GM12872 (cell line): Measurements from ENCODE around the gene ASCL3.

Source experiments
- TF ChIP-seq, protein P1 (sequence below): IDR thresholded peaks from 3 replicates; pipeline ENCODE4 v1.5.1; 2011; ENCODE audit warnings: low read depth, mild to moderate bottlenecking, low read length, moderate library complexity; ENCODE audit not compliant: insufficient read depth

Gene ASCL3

DNA sequence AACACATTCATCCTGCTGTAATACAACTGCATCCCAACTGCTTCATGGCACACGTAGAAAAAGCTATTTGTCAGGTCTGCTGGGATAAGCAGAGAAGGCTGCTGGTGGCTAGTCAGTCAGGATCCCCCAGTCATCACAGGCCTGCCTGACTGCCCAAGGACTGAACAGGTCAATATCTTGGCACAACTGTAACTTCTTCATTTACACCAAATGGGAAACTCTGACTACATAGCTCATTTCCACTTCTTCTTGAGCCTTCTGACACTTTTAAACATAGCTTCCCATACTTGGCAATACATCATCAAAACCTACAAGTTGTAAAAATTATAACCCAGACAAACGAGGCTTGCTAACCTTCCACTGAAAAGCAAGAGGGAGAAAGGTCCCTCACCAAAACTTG, 18.6 kb upstream of the ASCL3 start:
- TF ChIP-seq, protein P1, sequence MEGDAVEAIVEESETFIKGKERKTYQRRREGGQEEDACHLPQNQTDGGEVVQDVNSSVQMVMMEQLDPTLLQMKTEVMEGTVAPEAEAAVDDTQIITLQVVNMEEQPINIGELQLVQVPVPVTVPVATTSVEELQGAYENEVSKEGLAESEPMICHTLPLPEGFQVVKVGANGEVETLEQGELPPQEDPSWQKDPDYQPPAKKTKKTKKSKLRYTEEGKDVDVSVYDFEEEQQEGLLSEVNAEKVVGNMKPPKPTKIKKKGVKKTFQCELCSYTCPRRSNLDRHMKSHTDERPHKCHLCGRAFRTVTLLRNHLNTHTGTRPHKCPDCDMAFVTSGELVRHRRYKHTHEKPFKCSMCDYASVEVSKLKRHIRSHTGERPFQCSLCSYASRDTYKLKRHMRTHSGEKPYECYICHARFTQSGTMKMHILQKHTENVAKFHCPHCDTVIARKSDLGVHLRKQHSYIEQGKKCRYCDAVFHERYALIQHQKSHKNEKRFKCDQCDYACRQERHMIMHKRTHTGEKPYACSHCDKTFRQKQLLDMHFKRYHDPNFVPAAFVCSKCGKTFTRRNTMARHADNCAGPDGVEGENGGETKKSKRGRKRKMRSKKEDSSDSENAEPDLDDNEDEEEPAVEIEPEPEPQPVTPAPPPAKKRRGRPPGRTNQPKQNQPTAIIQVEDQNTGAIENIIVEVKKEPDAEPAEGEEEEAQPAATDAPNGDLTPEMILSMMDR = no peak

DNA sequence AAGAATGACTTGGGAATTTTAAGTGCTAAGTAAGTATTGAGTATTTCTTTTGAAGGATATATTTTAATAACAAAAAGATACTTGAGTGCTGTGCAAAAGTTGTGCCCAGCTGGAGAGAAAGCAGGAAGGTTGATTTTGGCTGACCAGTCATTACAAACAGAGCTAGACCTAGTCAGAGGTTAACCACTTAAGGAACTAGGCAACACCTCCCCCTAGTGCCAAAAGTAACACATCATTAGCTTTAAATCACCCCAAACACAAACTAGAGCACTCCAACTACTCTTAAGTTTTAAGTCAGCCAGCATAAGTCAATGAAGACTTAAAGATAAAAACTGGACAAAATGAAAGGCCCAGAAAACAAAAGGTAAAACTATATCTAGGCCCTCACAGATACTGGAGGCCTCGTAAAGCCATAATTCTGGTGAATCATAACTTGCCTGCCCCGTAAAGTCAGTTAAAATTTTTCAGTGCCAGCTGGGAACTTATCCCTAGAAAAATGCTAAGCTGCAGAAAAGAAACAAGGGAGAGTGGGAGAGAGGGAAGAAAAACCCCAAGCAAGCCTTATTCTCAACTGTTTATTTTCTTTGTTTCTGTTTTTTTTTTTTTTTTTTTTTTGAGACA, 16.8 kb upstream of the ASCL3 start:
- TF ChIP-seq, protein P1 = peak; percentile 76

DNA sequence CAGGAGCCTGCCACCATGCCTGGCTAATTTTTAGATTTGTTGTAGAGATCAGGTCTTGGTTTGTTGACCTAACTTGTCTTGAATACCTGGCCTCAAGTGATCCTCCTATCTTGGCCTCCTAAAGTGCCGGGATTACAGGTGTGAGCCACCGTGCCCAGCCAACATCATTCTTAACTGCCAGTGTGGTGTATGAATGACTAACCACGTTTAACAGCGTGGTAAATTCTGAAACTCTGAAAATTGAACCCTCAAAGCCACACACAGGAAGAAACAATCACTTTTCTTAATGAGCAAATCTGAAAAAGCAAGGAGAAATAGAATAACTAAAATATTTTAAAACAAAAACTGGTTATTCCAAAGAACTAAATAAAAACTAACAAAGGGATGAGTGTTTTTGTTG, 14.0 kb upstream of the ASCL3 start:
- TF ChIP-seq, protein P1 = no peak

DNA sequence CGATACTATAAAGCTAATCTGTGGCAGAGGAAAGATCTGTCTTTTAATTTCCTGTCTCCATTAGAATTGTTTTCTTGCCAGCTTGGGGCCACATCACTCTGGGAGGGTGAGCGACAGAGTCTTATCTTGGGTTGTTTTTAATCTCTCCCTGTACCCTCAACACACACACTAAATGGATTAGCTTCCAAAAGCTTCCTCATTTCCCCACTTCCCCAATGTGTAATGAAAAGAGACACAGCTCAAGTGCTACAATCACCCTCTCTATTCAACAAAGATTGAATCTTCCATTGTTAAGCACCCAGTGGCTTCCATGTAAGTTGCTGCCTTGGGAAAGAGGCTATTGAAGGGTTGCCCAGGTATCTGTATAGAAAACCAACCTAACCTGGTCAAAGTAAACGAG, 6.1 kb upstream of the ASCL3 start:
- TF ChIP-seq, protein P1 = no peak

DNA sequence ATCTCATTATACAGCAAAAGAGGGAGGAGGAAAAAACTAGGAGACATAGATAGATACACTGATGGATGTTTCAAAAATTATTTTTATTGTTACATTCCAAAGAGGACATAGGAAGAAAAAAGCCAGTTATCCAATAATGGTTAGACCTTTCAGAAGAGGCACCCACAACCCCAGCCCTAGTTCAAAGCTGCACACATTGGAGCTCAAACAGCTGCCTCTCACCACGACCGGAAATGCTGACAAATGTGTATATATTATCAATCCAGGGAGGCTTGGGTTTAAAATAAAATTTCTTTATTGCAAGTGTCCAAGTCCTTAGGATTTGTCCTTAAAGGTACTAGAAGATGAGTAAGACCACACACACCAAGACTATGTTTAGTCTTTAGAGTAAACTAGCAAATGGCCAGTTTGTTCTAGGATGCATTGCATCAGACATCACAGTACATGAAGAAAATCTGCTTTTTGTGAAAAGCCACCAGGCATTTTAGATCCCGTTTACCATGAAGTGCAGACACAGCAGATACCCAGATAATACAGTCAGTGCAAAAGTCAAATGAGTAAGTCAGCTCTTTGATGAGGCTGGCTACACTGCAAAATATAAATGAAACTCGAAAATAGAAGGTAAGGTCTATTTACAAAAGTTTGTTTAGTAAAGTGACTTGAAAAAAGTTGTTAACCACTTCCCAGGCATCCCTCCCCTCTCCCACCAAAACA, 4.6 kb upstream of the ASCL3 start:
- TF ChIP-seq, protein P1 = no peak

DNA sequence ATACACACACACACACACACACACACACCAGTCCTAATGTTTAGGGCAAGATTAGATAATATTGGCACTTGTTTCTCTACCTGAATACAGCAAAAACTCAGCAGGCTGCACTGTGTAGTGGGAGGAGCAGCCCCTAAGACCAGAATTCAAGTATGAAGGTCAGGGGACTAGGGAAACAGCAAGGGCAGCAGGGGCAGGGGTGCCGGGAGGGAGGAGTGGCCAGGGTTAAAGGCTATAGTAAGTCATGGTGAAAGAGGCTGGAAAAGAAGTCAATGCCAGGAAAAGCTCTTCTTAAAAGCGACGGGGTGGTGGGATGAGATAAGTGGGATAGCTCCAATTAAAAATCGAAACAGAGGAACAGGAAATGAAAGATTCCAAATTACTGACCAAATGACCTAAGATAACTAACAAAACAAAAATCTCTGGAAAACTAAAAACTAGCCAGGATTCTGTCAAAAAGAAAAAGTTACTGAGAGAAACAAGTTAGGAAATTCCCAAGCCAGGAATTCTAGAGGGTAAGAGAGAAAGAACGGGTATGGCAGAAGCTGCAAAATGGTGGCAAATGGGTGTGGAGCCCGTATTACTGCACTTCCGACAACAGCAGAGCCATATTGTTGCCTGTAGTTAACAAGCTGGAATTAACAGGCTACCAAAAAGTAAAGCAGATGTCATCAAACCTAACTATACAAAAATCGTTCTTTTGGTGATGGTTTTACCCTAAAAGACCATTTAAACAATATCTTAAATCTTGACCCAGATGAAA, 1.3 kb downstream of the ASCL3 start:
- TF ChIP-seq, protein P1 = no peak

DNA sequence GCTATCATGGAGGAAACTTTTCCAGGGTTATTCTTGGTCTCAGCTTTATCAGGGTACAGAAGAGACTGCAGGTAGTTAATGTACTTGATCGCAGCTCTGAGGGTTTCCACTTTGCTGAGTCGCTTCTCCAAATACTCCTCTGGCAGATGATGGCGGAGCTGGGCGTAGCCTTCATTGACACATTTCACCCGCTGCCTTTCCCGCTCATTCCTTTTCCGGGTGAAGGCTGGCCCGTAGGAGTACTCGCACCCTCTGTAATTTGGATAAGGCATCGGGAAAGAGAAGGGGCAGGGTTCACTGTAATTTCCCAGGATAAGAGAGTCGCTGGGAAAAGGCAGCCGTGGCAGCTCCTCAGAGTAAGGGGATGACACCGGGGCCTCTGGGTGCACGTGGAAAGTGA, 5.2 kb downstream of the ASCL3 start:
- TF ChIP-seq, protein P1 = no peak
